ENCODE results near the gene PRKD1.

Gene PRKD1

GRCh38 chr14:29554335-29554734 is 373.3 kb downstream of the PRKD1 start:
- no peak overlapping the region for H2AFZ ChIP-seq (ENCODE audit: low read depth, low read length)

GRCh38 chr14:29553427-29553826 is 374.2 kb downstream of the PRKD1 start:
- Histone ChIP-seq H3K36me3 (replicated peaks; ENCODE audit: low read depth, low read length) (no peaks in the 10 kb centered on the region), H3K27ac (ENCODE audit: low read length) (no peak overlapping the region), H3K4me1 (ENCODE audit: low read length) (no peaks in the 10 kb centered on the region), H4K20me1 (ENCODE audit: insufficient read depth, low read length) (no peaks in the 10 kb centered on the region), H3K27me3 (ENCODE audit: low read depth, low read length) (no peaks in the 10 kb centered on the region), H2AFZ (ENCODE audit: low read depth, low read length) (no peak overlapping the region), H3K9ac (ENCODE audit: low read length) (no peak overlapping the region), H3K9me3 (ENCODE audit: insufficient read depth, low read length) (no peaks in the 10 kb centered on the region), H3K4me3 (ENCODE audit: low read length) (no peak overlapping the region), H3K4me2 (ENCODE audit: low read length) (no peak overlapping the region), H3K79me2 (ENCODE audit: low read length) (no peaks in the 10 kb centered on the region)
- TF ChIP-seq CTCF (IDR thresholded peaks at IDR 0.05; ENCODE audit: low read depth, low read length) (no peak), EZH2phosphoT487 (IDR thresholded peaks at IDR 0.05; ENCODE audit: low read depth) (no peak)

More at GRCh38 chr14:29554335-29554734, 373.3 kb downstream of the PRKD1 start:
- H3K4me1 ChIP-seq (ENCODE audit: low read length), result no peaks in the 10 kb centered on the region
- no peaks in the 10 kb centered on the region for H3K27me3 ChIP-seq (ENCODE audit: low read depth, low read length)
- no peaks in the 10 kb centered on the region for H3K36me3 ChIP-seq (replicated peaks; ENCODE audit: low read depth, low read length)
- no peak for TF ChIP-seq EZH2phosphoT487 (IDR thresholded peaks at IDR 0.05; ENCODE audit: low read depth)
- TF ChIP-seq CTCF (IDR thresholded peaks at IDR 0.05; ENCODE audit: low read depth, low read length), result no peak
- no peaks in the 10 kb centered on the region for H3K79me2 ChIP-seq (ENCODE audit: low read length)
- H3K9ac ChIP-seq (ENCODE audit: low read length), result no peak overlapping the region
- no peaks in the 10 kb centered on the region for H4K20me1 ChIP-seq (ENCODE audit: insufficient read depth, low read length)
- H3K27ac ChIP-seq (ENCODE audit: low read length), result no peak overlapping the region
- H3K4me3 ChIP-seq (ENCODE audit: low read length), result no peak overlapping the region
- H3K9me3 ChIP-seq (ENCODE audit: insufficient read depth, low read length), result no peaks in the 10 kb centered on the region
- no peak overlapping the region for H3K4me2 ChIP-seq (ENCODE audit: low read length)

- TF ChIP-seq EZH2phosphoT487 (IDR thresholded peaks at IDR 0.05; ENCODE audit: low read depth) (no peak), CTCF (IDR thresholded peaks at IDR 0.05; ENCODE audit: low read depth, low read length) (peak; percentile 73)
- H3K4me2 ChIP-seq (ENCODE audit: low read length), result no peak overlapping the region
- H3K79me2 ChIP-seq (ENCODE audit: low read length), result no peaks in the 10 kb centered on the region
- H2AFZ ChIP-seq (ENCODE audit: low read depth, low read length), result no peak overlapping the region
- no peak overlapping the region for H3K4me3 ChIP-seq (ENCODE audit: low read length)
- H3K27ac ChIP-seq (ENCODE audit: low read length), result no peak overlapping the region
- H3K9me3 ChIP-seq (ENCODE audit: insufficient read depth, low read length), result no peaks in the 10 kb centered on the region
- H3K4me1 ChIP-seq (ENCODE audit: low read length), result no peaks in the 10 kb centered on the region
- H3K36me3 ChIP-seq (replicated peaks; ENCODE audit: low read depth, low read length), result no peaks in the 10 kb centered on the region
- H3K27me3 ChIP-seq (ENCODE audit: low read depth, low read length), result no peaks in the 10 kb centered on the region
- H3K9ac ChIP-seq (ENCODE audit: low read length), result no peak overlapping the region
- H4K20me1 ChIP-seq (ENCODE audit: insufficient read depth, low read length), result no peaks in the 10 kb centered on the region
These were observed 378.7 kb downstream of the PRKD1 start for GRCh38 chr14:29548948-29549370.

- H3K4me3 ChIP-seq (ENCODE audit: low read length), result no peak overlapping the region
- no peaks in the 10 kb centered on the region for H3K36me3 ChIP-seq (replicated peaks; ENCODE audit: low read depth, low read length)
- no peaks in the 10 kb centered on the region for H3K9me3 ChIP-seq (ENCODE audit: insufficient read depth, low read length)
- 0 out of 2 replicates have a peak, but pooled peaks cover 7% of the 10 kb centered on the region for H3K27me3 ChIP-seq (ENCODE audit: low read depth, low read length)
- no peaks in the 10 kb centered on the region for H4K20me1 ChIP-seq (ENCODE audit: insufficient read depth, low read length)
- H2AFZ ChIP-seq (ENCODE audit: low read depth, low read length), result no peak overlapping the region
- H3K4me2 ChIP-seq (ENCODE audit: low read length), result no peak overlapping the region
- H3K9ac ChIP-seq (ENCODE audit: low read length), result no peak overlapping the region
- H3K27ac ChIP-seq (ENCODE audit: low read length), result no peak overlapping the region
- H3K4me1 ChIP-seq (ENCODE audit: low read length), result no peaks in the 10 kb centered on the region
- no peaks in the 10 kb centered on the region for H3K79me2 ChIP-seq (ENCODE audit: low read length)
- no peak for TF ChIP-seq EZH2phosphoT487 (IDR thresholded peaks at IDR 0.05; ENCODE audit: low read depth)
- TF ChIP-seq CTCF (IDR thresholded peaks at IDR 0.05; ENCODE audit: low read depth, low read length), result no peak
These were observed 381.9 kb downstream of the PRKD1 start for GRCh38 chr14:29545714-29546113.
